GM18861 (cell line): Measurements from ENCODE around the gene HSD17B12.

ENCODE experiments used
- ATAC-seq: cut with Tn5 transposase; IDR thresholded peaks from one replicate; pipeline ENCODE4 v1.9.1; 2021; ENCODE audit not compliant: unreplicated experiment

HSD17B12 gene

DNA sequence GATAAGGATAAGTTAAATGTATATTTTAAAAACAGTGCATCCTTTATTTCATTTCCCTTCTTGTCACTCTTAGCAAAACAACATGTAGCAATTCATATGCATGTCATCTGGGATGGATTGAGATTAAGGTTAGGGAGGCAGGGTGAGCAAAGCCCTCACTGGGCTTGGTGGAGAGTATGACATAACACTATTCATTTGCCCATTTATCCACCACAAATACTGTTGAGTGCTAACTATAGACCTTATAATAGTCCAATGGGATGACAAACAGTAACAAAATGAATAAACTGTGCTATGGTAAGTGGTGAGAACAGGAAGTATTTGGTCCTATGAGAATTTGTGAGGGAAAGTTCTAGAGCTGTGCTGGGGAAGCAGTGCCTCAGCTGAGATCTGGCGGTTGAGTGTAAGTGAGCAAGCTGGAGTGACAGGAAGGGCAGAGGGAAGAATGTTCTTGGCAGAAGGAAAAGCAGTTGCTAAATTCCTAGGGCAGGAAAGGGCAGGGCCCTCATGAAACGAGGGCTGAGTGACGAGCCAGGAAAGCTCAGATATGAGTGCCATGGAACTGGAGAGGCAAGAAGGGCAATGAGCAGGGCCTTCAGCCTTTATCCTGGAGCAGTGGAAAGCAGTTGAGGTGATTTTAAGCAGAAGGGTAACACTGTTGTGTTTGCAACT is 6.7 kb downstream of the HSD17B12 start:
- no peak for ATAC-seq

DNA sequence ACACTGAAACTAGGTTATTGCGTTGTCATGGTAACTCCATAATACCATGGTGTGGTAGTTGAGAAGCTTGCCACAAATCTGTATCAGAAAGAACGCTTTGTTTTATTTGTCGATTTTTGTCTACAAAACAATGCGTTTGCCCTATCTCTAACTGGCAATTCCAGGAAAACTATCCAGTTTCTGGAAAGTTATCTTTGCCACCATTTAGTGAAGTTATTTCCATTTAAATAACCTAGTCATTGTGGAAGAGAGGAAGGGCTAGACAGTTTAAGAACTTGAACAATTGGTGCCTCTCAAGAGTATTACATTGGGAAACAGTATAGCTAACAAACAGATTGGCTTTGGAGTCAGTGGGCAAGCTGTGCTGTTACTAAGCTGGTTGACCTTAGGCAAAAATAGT is 7.9 kb downstream of the HSD17B12 start:
- no peak for ATAC-seq

DNA sequence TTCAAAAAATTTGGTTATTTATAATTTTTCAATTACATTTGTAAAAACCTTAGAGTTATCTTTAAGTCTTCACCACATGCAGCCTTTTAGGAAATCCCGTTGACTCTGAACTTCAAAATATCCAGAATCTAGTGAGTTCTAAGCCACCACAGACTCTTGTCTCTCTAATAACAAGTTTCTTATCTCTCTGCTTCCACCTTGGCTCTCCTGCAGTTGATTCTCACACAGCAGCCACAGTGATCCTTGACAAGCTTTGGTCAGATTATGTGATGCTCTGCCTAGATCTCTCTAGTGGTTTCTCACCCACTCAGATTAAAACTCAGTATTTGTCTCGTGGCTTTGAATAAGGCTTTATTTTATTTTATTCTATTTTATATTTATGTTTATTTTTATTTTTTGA is 8.6 kb downstream of the HSD17B12 start:
- no peak for ATAC-seq

DNA sequence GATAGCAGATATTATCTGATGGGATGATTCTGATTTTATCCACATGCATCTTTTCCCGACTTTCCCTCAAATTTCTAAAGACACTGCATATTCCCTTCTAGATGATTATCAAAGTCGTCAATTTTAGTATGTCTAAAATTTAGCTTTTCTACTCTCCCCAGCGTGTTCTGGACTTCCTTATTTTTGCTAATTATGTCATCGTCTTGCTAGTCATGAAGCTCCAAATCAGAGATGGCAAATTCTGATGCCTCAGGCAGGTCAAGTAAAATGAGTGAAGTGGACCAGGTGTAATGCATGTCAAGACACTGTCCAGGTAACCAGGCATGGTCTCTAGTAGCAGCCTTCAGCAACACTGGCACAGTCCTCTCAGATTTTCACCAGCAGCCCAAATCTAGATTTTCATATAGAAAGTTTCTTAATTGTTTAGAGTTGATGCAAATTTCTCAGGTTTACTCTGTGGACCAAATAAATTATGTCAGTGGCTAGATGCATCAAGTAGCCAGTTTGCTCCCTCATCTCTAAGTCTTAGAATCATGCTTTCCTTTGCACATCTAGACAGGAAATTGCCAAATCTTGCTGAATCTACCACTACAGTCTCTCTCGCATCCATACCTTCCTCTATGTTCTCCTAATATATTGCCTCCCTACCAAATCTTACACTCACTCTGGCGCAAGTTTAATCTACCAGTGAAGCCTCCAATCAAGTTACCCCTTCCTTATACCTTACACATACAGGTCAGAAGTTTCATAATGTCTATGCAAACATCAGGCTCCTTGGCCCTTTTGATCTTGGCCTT is 10.6 kb downstream of the HSD17B12 start:
- no peak for ATAC-seq

DNA sequence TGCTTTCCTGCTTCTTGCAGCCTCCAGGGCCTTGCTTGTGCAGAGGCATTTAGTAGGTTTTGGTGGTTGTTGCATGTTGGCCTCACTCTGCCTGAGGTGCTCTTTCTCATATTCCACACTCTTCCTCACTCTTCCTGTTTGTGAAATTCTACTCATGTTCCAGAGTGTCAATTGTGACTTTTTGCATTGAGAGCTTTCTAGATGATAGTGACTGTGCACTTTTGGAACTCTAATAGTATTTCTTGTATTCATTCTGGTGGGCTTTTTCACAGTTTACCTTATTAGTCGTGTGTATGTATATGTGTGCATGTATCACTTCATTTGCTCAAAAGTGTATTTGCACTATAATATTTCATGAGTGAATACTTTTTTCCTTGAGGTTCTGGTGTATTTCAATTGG is 11.3 kb downstream of the HSD17B12 start:
- ATAC-seq = no peak

DNA sequence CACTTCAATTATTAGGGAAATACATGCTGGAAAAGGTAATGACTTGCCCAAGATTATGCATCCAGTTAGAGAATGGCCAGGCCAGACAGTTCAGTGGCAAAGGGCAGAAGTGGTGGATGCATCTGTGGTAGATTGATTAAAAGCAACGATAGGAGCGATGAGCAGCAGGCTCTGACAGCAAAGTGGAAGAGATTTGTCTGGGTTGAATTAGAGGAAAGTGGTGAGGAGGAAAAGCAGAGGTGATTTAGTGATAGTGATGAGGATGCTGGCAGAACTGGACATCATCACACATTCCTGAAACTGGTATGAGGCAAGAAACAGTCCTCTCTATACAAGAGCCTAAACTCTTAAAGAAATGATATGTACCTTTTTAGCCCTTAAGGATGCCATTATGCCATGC is 12.5 kb downstream of the HSD17B12 start:
- no peak for ATAC-seq

DNA sequence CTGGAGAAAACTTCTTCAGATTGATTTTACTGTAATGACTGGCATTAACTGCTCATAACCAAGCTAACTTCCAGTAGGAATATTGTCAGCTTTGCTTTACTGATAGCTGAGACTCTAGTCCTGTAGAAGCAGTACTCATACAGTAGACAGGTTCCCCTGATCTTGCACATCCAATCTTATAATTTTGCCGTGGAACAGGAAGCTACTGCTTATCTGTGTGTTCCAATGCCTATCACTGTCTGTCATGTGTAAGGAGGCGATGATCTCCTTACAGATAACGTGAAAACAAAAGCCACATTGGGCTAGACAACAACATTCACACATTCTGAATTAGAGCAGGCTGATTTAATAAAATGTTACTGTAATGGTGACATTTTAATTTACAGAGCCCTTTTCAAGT is 13.2 kb downstream of the HSD17B12 start:
- ATAC-seq = no peak

DNA sequence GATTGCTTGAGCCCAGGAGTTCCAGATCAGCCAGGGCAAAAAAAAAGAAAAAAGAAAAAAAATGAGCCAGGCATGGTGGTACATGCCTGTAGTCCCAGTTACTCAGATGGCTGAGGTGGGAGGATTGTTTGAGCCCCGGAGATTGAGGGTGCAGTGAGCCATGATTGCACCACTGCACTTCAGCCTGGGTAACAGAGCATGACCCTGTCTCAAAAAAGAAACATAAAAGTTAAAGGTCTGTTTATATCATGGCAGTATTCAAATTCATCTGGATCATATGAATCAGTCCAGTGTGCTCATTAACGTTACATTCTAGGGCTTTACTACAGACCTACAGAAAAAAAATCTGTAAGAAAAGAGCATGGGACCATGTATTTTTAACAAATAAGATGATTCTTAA is 13.9 kb downstream of the HSD17B12 start:
- peak; percentile 80 for ATAC-seq

DNA sequence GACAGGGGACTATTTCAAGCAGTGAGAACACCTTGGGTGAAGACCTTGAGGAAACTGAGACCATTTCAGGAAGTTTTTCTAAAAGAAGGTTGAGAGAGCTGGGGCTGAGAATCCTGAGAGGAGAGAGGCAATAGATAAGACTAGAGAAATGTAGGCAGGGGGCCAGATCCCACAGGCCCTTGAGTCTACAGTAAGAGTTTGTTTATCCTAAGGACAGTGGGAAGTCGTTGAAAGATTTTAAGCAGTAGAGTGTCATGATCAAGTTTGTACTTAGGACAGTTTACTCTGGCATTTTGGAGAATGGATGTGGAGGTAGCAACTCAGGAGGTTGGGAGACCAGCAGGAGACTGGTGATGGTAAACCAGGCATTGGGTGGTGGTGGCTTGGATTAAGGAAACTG is 17.1 kb downstream of the HSD17B12 start:
- ATAC-seq = no peak

DNA sequence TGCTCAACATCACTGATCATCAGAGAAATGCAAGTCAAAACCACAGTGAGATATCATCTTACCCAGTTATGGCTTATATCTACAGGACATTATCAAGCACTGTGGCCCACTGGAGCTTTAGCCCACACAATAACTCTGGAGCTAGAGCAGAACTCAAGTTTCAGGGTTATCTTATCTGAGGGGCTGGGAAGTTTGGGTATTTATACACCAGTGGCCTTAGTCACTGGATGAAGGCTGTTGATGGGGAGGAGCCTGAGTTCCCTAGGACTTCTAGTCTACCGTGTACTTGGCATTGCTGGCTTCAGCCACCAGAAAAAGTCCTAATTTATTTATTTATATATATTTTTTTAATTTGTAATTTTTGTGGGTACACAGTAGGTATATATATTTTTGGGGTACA is 19.3 kb downstream of the HSD17B12 start:
- no peak for ATAC-seq

DNA sequence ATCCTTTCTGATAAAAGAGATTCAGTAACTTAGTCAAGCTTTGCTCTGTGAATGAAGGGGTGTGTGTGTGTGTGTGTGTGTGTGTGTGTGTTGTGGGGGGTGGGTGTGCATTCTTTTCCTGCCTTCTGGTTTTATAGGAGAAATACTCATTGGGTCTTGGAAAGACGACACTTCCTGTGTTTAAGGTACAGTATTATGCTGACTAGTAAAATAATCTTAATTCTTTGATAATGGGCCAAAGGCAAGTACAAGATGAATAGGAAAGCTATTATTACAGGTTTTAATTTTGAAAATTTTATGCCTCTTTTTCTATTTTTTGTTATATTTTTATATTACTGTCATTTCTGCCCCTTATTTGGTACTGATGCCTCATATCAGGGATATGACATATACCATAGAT is 26.1 kb downstream of the HSD17B12 start:
- ATAC-seq = no peak

DNA sequence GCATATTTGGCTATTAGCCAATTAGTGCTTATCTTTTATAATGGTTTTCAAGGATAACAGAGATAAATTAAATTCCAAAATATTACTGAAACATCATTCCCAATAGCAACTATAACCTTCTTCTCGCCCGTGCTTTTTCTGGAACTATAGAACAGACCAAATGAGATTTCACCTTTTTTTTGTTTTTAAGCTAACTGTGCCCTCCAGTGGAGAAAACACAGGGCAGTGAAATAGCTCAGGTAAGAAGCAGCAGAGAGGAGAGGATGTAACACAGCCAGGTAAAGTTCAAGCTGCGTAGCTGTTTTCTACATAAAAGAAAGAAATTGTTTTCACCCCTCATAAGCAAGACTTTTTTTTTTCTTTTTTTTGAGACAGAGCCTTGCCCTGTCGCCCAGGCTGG is 28.2 kb downstream of the HSD17B12 start:
- no peak for ATAC-seq

DNA sequence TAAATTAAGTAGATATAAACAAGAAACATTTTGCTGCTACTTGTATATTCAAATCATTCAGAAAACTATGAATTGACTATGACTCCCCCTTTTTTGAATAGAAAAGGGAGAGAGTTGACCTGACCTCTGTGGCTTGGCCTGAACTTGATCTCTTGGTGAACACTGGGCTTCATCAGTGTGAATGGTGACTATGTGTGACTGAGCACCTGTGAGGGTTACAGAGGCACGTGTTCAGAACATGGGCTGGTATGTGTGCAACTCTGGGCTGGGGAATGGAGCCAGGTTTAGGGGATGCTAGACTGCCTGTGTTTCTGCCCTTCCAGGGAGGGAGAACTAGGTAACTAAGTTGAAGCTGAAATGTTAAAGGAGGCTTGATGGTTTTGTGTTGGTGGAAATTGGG is 29.2 kb downstream of the HSD17B12 start:
- ATAC-seq = no peak

DNA sequence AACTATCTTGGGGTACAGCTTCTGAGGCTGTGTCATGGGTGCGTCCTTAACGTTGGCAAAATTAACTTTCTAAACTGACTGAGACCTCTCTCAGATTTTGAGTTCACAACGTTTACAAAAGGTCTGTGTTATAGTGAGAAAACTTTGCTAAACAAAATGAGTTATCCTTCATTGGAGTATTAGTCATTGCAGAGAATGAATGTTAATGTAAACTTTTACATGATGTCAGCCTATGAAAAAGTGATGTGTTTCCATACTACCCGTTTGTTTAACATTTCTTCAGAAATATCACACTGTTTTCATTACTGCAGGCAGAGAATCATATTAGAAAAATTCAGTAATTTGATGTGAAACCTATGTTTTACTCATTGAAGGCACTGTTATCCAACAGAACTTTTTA is 32.1 kb downstream of the HSD17B12 start:
- no peak for ATAC-seq

DNA sequence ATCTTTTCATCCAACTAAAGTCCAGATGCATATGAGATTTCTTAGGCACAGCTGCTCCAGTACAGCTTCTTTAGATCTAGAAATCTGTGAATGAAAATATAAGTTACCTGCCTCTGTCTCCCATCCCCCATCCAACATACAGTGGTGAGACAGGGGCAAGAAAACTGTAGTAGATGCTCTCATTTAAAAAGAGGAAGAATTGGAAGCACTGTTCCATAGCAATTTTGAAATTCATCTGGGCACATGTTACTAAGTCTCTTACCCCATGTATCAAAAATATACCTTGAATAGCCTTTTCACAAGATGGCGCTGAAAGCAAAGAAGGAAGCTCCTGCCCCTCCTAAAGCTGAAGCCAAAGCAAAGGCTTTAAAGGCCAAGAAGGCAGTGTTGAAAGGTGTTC is 37.8 kb downstream of the HSD17B12 start:
- ATAC-seq = no peak

DNA sequence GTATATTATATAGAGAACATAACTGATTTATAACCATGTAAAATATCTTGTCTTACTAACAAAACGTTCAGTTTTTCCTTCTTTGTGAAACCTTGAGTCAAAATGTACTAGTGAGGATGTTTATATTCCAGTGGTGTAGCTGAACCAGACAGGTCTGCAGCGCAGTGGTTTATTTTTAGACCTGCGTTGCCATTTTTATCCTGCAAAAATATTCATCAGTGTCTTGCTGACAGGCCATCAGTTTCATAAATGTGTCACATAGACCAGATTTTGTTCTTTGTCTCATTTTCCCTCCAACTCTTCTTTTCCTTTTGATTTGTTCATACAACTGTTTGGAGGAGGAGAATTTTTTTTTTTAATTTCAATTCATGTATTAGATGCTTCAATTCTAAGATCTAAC is 43.1 kb downstream of the HSD17B12 start:
- no peak for ATAC-seq

DNA sequence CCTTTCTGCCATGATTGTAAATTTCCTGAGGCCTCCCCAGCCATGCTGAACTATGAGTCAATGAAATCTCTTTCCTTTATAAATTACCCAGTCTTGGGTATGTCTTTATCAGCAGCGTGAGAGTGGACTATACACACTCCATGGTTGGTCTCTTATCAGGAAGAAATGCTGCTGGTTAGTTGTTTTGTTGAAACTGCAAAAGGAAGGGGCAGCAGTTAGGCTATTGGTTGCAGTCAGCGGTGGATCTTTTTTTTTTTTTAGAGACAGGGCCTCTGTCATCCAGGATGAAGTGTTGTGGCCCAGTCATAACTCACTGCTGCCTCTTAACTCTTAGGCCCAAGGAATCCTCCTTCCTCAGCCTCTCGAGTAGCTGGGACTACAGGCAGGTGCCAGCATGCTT is 51.7 kb downstream of the HSD17B12 start:
- ATAC-seq = no peak

DNA sequence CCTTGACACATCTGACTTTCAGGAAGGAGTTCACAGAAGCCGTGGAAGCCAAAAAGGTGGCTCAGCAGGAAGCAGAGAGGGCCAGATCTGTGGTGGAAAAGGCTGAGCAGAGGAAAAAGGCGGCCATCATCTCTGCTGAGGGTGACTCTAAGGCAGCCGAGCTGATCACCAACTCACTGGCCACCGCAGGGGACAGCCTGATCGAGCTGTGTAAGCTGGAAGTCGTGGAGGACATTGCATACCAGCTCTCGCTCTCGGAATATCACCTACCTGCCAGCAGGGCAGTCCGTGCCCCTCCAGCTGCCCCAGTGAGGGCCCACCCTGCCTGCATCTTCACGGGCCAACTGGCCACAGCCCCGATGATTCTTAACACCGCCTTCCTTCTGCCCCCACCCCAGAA is 53.7 kb downstream of the HSD17B12 start:
- no peak for ATAC-seq

DNA sequence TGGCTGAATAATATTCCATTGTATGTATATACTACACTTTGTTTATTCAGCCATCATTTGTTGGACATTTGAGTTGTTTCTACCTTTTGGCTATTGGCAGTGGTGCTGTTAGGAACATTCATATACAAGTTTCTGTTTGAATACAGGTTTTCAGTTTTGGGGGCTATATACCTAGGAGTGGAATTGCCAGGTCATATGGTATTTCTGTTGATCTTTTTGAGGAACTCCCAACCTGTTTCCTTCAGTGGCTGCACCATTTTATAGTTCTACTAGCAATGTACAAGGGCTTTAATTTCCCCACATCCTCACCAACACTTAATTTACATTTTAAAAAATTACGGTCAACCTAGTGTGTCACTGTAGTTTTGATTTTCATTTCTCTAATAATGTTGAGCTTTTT is 54.6 kb downstream of the HSD17B12 start:
- no peak for ATAC-seq

DNA sequence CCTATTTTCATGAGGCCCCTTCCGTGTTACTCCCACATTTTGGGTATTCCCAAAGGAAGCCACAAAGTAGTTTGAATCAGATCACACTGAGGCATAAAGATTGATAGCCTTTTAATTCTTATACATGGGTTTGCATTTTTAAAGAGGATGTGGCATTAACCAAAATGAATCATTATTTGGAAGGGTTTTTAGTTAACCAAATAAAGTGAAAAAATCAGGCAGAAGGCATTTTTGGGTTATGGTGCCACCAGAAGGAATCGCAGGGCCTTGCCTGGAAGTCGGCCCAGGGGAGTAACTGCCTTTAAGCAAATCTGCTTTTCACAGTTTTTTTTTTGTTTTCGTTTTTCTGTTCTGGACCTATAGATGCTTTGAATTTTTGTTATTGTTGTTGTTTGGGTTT is 55.4 kb downstream of the HSD17B12 start:
- no peak for ATAC-seq

DNA sequence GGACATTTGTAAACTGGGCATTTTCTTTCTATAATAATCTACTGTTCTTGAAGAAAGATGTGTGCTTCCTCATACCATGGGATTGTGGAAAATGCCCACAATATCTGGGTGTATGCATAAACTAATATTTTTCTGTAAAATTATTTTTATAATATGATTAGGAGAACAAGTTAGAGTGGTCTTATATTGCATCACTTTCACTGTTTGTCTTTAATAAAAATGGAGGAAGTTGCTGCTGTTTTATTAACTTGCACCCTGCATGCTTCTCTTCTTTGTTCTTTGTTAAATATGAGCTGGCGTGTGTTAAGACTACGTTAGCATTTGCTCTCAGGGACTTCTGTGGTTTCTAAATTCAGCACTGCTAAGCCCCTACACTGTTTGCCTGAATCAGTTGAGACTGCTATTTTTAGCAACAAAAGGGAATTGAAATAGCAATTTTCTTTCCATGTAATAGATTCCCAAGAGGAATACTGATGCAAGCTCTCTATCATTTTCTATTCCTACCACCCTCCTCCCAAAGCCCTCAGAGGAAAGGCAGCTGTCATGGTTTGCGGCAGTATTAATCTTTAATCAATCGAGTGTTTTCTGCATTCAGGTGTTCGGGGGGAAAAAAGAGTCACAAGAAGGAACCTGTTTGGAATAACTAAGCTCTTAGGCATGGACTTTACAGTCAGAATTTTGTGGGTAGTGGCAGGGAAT is 56.1 kb downstream of the HSD17B12 start:
- ATAC-seq = no peak

DNA sequence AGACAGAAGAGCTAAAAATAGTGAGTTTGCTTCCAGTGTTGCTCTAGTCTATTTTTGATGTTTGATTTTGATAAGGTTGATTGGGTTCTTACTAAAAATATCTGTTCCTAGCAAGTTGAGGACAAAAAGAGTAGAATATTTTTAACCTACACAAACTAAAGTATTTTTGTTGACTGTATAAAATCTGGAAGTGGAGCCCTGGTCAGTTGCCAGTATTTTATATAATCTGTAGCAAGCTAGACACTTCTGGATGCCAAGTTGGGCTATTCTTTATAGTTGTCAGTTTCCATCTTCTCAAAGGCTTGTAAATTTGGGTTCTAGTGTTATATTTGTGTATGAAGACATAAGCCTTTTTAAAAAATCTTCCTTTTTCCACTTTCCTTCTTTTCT is 56.7 kb downstream of the HSD17B12 start:
- ATAC-seq = no peak
